NCI-H2171 (cell line): ENCODE results near the gene CXCL1.

ENCODE experiments used
- DNase-seq: peaks from one replicate; lab custom pipeline; 2025; lab: John Stamatoyannopoulos, UW

Gene CXCL1

DNA sequence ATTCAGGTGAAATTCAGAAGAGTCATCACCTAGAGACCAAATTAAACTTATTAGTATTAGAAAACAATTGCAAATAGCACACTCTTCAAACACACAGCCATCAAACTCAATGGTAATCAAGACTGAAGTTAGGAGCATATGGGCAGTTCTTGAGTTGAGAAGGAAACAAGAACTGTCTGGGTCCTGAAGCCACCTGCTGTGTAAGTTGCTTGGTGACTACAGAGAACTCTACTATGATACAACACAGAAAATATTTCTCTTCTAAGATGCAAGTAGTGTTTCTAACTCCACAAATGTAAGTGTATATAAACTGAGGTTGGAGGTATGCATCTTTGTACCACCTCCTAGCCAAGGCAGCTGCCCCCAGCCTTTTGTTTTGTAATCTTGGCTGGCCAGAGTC lies 16.4 kb upstream of the CXCL1 start:
- no peak for DNase-seq

DNA sequence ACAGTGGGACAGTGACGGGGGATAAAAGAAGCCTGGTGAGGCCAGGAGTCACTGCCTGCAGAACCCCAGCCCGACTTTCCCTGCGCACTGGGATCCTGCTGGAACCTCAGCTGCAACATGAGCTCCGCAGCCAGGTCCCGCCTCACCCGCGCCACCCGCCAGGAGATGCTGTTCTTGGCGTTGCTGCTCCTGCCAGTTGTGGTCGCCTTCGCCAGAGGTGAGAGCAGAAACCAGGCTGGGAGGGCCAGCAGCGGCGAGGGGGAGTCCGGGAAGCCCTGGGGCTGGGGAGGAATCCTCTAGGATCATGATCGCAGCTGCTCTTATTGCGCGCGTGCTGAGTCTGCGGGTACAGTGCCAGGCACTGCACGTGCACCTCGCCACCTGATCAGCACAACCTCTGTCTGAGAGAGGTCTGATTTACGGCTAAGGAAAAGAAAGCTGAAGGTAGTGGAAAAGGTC lies 15.9 kb upstream of the CXCL1 start, which contains the start of gene PF4V1:
Gene PF4V1, plus strand, starts transcription at position 51 of the 459 bp plus-strand sequence. Its CDS starts 67 bp downstream, at position 118.
- DNase-seq = no peak

DNA sequence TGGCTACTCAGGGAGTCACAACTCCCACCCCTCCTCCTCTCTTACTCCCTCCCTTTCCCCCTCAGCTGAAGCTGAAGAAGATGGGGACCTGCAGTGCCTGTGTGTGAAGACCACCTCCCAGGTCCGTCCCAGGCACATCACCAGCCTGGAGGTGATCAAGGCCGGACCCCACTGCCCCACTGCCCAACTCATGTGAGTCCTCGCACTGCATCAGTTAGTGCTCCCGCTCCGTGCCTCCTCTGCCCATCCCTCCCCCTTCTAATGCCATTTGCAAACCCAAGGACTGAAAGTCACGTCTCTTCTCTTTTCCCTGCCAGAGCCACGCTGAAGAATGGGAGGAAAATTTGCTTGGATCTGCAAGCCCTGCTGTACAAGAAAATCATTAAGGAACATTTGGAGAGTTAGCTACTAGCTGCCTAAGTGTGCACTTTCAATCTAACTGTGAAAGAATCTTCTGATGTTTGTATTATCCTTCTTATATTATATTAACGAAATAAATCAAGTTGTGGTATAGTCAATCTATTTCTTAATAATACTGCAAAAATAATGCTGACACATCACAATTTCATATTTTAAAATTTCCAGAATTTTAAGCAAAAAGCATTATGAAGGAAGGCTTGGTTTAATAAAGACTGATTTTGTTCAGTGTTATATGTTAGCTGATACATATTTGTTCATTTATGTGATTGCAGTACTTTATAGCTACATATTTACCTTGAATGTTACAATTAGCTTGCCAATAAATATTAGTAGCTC lies 15.3 kb upstream of the CXCL1 start:
- no peak for DNase-seq

DNA sequence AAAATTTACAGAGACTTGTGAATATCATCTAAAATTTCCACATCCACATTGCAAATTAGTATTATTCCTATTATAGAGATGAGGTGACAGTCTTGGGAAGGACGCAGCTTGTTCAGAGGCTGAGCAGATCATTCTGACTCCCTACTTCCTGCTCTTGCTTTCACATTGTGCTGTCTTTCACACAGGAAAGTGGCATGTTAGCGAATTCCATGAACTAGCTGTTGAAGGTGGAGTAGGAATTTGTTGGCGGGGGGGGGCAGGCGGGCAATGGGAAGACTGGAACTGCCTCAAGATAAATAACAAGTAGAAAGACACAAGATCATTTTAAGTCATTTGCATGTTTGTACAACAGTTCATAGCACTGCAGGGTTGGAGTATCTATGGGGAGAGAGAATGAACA lies 13.8 kb upstream of the CXCL1 start:
- DNase-seq = no peak

DNA sequence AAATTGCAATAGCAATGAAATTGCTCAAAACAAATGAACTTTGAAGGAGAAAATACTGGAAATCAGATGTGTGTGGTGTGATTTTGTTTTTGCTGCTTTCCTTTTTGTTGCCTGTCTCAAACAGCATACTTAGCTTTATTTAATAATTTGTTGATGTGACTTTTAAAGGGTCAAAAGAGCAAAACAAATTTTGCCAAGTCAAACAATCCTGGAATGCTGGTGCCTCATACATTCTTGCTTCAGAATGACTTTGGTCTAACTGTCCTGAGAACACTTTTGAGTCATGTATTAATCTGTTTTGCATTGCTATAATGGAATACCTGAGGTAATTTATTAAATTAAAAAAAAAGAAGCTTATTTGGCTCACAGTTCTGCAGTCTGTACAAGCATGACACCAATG lies 12.7 kb upstream of the CXCL1 start:
- no peak for DNase-seq

DNA sequence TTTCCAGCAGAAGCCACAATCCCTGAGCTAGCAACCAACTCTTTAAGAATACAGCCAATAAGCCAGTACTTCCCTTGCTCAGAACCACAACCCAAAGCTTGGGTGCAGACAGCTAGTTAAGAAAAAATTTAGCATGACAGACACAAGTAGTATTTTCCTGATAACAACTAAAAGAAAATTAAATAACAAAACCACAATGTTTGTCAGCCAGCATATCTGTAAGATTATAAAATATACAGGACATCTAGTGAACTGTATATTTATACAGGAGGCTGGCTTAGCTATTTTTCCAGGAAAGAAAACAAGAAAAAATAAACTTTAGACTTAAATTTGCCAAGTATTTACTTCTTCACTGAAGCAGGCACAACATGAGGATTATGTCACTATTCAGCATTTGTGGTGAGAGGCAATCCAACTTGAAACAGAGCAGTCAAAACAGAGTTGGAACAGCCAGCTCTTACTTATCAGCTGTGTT lies 9.5 kb upstream of the CXCL1 start:
- no peak for DNase-seq

DNA sequence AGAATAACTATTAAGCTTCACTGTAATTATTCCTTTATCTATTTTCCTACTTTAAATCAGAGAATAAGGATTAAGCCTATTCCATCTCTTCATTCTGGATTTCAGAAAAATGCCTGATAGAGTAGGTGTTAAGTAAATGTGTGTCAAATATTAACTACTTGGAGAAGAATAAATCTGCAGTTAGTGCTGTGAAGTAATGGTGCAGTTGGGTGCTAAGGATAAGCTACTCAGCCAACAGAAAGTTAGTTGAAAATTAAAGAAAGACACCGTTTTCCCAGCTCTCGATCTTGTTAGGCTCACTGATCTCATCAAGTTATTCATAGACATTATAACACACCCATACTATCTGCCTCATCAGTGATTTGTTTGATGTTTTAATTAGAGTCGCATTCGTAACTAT lies 9.0 kb upstream of the CXCL1 start:
- DNase-seq = no peak

DNA sequence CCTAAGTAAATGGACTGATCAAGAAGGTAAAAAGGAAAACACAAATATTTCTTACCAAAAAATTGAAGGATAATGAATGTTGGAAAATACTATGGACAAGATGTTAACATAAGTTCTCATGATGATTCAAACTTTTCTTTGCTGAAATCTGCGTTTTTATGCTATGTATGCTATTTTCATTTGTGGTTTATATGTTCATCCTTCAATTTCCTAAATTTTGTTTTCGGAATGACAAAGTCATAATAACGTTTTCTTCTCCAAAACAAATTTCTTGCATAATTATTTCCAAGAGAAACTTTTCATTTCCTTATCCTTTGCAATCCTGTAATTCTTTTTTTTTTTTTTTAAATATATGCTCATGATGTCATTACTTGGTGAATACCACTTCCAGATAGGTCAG lies 8.3 kb upstream of the CXCL1 start:
- DNase-seq = no peak

DNA sequence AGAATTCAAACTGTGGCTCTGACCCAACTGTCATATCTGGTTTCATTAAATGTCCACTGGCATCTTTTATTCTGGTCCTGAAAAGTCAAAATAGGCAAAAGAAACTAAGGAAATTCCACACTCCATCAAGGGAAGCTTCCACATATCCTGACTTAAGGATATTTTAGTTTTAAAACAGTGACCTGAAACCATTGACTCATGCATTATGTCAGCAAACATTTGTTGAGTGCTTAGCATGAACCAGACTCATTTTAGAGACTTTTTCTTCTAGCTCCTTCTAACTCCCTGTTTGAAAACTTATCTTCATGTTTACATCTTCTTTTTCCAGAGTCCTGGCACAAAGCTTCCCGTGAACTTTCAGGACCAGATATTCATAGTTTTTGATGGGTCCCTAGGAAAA lies 6.9 kb upstream of the CXCL1 start:
- no peak for DNase-seq

DNA sequence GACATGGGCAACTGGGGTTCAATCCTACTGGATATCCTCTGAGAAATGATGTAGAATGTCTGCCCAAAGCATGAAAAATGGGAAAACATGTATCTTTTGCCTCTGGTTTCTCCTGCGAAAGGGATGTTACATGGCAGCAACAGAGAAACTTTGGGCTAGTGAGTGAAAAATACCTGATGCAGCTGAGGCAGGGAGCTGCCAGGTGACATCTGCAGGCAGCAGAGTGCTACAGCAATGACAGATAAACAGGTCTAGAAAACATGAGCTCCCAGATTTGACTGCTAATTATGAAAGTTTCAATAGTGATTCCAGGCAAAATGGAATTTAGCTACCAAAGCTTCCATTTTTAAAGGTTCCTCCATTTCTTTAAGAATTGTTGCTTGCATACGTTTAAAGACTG lies 4.8 kb upstream of the CXCL1 start:
- no peak for DNase-seq

DNA sequence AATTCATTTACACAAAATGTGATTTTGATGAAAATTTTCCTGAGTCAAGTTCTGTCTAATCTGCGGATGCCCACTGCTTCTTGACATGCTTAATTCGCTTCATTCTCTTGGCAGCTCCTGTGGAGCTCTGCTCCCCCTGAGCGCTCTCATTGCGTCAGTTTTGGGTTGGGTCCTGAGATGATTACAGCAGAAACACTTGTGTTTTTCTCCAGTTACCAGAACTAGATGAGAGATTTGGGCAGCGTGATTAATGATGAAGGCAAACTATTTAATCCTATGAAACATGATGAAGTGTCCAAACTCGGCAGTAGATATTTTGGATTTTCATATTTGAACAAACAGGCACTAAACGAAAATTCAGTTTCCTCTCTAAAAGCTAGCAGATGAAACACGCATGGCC lies 4.2 kb upstream of the CXCL1 start:
- DNase-seq = no peak

DNA sequence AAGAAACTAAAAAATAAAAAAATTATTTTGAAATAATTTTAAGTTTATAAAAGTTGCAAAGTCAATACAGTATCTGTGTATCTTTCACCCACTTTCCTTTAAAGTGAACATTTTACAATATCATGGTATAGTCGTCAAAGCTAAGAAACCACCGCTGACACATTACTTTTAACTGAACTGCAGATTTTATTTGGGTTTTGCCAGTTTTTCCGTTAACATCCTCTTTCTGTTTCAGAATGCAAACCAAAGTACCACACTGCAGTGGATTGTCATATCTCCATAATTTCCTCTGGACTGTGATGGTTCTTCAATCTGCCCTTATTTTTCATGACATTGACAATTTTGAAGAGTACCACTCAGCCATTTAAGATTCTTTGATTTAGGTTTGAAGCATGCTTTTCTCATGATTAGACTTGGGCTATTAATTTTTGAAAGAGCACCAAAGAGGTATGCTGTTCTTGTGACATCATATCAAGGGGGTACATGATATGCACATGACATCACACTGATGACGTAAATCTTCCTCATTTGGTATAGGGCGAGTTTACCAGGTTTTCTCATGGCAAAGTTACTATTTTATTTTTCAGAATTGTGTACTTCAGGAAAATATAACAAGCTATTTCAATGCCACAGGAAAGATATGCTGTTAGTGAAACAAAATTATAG lies 3.6 kb upstream of the CXCL1 start:
- DNase-seq = no peak

DNA sequence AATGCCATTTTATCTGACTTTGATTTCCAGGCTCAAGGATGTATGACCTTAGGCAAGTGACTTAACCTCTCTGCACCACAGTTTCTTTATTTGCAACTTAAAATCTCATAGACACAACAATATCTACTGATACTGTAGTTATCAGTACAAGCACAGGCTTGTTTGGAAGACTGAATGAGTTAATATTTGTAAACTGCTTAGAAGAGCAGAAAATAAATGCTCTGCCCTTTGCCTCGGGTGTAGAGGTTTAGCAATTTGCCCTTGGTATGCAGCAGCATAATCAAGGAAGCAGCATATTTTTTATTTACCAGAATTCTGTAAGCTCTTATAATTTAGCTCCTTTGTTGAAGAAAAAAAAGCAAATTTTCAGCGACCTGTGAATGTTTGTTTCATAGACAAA lies 2.9 kb upstream of the CXCL1 start:
- no peak for DNase-seq

DNA sequence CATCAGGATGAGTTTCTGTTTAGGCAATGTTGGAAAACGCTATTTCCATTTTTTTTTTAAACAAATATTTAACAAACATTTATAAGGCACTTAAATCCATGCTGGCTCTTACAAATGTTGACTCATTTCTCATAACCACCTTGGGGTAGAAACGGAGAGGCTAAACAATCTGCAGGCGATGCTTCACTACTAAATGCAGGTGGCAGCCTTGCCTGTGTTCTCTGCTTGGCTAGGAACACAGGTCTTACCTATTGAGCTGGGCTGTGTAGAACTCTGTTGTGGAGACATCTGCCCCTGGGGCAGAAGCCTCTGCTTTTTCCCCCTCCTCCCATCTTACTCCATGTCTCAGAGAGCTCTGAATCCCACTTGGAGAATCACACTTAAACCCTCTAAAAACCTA lies 1.4 kb upstream of the CXCL1 start:
- no peak for DNase-seq

DNA sequence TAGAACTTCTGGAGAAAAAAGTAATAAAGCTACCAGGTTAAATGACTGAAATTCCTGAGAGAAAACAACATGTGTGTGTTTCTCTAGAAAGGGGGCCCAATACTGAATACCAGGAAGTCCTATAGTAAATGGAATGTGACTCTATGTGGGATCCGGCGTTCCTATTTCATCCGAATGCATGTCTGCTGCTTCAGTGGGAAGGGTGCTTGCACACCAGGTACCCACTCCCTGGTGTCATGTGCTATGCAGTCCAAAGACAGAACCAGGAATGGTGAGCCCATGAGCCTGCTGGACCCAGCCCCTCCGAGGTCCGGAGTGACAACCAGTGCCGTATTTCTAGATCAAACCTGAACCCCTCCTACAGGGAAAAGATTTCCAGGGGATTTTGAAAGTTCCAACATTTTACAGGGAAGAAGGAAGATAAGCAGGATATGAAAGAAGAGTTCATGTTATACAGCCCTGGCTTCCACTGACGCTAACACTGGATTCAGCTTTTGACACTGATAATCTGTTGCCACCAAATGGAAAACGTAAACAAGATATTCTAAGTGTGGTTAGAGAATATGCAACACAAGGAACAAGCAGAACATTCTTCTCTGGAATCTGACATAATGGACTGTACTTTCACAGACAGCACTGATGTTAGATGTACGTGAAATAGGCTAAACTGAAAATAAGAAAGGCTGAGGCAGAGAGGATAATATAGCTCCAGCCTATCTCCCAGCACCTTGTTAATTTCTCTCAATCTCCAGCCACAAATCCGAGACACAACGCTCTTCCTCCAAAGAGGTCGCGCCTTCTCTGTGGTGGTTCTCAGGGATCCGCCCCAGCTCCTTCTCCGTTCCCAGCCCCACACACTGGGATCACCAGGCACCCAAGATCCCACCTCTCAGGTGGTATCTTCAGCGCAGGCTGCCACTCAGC lies 725 bp upstream of the CXCL1 start:
- no peak for DNase-seq

DNA sequence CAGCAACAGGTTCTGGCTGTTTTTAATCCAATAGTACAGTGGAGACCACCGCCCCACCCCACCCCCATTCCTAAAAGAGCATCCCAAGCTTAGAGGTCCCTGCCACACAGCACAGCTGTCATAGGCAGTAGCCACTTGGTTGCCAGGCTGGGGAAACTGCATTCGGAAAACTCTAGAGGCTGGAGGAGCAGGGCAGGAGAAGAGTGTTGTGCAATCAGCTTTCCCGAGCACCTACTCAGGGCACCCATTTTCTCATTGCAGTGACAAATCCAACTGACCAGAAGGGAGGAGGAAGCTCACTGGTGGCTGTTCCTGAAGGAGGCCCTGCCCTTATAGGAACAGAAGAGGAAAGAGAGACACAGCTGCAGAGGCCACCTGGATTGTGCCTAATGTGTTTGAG lies 1.1 kb downstream of the CXCL1 start:
- no peak for DNase-seq

DNA sequence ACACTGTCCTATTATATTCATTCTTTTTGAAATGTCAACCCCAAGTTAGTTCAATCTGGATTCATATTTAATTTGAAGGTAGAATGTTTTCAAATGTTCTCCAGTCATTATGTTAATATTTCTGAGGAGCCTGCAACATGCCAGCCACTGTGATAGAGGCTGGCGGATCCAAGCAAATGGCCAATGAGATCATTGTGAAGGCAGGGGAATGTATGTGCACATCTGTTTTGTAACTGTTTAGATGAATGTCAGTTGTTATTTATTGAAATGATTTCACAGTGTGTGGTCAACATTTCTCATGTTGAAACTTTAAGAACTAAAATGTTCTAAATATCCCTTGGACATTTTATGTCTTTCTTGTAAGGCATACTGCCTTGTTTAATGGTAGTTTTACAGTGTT lies 1.6 kb downstream of the CXCL1 start:
- no peak for DNase-seq

DNA sequence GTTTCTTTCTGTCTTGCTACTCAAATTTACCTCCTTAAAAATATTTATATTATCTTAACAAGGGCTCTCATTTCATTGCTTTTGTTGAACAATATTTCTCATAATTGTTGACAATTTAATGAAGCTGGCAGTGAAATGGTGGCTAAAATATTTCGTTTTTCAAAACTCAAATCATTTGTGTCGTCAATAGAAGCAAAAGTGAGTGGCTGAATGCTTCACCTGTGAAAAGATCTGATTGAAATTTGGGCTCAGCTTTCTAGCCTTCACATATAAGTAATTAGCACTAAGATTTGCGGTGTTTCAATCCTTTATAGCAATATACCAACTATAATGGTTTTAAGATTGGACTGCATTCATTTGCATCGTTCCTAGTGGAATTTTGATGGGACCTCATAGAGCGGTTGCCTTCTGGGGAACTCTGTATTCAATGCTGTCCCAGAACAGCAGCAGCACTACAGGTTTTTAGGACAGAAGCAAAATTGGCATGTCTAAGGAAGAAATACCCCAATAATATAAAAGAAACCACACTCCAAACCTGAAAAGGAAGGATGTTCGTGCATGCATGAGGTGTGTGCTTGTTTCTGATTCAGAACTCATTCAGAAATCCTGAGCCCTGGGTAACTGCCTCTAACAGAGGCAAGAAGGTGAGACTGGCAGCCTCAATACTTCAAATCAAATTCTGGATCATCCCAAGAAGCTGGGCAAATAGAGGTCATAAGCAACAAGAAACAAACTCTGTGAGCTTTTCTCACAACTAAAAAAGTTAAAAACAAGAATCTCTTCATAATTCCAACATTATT lies 2.5 kb downstream of the CXCL1 start:
- DNase-seq = no peak

DNA sequence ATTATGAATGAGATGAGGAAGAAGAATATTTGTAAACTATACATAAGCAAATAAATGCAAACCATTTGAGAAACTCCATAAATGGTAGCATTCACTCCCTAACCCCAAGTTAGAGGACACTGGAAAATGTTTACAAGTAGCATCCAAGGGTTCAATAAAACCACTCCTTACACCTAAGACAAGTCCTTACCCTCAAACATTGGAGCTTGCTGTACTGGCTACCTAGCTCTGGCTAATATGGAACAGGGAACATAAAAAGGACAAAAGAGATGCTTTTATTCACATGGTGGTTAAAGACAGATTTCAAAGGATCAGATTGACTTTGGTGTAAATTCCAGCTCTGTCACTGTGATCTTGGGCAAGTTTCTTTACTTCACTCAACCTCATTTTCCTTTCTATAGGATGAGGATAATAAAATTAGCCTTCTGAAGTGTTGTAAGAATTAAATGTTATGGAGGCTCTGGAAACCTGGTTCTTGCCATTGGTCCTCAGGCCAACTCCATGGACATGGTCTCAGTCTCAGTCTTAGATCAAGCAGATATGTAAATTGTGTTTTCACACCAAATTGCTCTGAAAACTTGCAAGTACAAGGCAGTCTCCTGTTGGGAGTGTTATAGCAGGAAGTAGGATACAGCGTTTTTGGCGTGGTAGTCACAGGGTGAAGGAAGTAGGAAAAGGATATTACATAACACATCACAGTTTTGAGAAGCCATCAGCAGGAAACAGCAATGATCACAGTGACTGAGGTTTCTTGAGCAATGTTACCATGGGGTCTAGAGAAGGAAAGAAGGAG lies 3.3 kb downstream of the CXCL1 start:
- no peak for DNase-seq

DNA sequence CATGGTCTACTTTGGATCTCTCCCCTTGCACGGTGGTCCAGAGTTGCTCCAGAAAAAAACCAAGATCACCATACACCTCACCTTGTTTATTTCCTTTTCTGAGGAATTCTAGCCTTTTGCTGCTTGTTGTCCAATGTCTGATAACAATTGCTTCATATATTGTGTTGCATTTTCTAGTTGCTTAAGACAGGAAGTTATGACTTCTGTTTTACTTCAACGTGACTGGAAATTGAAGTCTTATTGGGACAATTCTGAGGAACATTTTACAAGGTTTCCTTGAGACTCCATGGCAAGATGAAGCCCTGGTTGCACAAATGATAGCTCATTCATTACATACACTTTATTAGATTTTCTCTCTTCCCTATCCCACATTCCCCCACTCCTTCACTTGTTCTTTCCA lies 5.2 kb downstream of the CXCL1 start:
- no peak for DNase-seq

DNA sequence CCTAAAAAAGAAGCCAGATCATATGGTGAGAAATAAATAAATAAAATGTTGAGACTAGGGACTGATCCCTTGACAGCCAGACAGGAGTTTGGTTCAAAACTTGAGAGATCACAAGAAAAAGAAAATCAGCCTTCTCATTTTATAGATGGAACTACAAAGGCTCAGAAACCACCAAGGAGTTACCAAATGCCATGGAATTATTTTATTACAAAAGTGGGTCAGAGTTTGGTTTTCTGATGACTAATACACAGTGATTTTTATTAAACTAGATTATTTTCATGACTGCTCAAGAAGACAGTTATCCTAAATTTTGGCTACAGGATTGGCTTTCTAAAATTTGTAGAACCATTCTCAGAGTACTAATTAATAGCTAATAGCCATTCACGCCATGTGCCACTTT lies 6.2 kb downstream of the CXCL1 start:
- DNase-seq = no peak
